ENCODE measurements around the gene FAM114A1.

FAM114A1 gene

GRCh38 chr4:38917481-38918025, 49.9 kb downstream of the FAM114A1 start:
- DNase-seq (ENCODE audit: extremely low read depth, low read depth), result no peak
- TF ChIP-seq CTCF (IDR thresholded peaks at IDR 0.05; ENCODE audit: low read depth, low read length), result no peak

GRCh38 chr4:38919494-38919893, 51.9 kb downstream of the FAM114A1 start:
- no peak for TF ChIP-seq CTCF (IDR thresholded peaks at IDR 0.05; ENCODE audit: low read depth, low read length)
- no peak for DNase-seq (ENCODE audit: extremely low read depth, low read depth)

GRCh38 chr4:38920186-38920585, 52.6 kb downstream of the FAM114A1 start:
- no peak for DNase-seq (ENCODE audit: extremely low read depth, low read depth)
- no peak for TF ChIP-seq CTCF (IDR thresholded peaks at IDR 0.05; ENCODE audit: low read depth, low read length)

- DNase-seq (ENCODE audit: extremely low read depth, low read depth), result no peak
- no peak for TF ChIP-seq CTCF (IDR thresholded peaks at IDR 0.05; ENCODE audit: low read depth, low read length)
These were observed 53.1 kb downstream of the FAM114A1 start for GRCh38 chr4:38920677-38921076.

DNA sequence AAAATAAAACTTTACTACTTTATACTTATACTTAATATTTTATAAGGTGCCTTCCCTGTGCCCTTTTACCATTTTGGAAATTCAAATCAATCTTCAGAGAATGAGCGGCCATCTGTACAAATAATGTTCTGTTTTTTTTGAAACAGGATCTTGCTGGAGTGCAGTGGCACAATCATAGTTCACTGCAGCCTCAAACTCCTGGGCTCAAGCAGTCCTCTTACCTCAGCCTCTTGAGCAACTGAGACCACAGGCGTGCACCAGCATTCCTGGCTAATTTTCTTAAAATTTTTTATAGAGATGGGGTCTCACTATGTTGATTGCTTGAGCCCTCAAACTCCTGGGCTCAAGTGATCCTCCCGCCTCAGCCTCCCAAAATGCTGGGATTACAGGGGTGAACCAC, 53.5 kb downstream of the FAM114A1 start:
- no peak for DNase-seq (ENCODE audit: extremely low read depth, low read depth)
- no peak for TF ChIP-seq CTCF (IDR thresholded peaks at IDR 0.05; ENCODE audit: low read depth, low read length)

DNA sequence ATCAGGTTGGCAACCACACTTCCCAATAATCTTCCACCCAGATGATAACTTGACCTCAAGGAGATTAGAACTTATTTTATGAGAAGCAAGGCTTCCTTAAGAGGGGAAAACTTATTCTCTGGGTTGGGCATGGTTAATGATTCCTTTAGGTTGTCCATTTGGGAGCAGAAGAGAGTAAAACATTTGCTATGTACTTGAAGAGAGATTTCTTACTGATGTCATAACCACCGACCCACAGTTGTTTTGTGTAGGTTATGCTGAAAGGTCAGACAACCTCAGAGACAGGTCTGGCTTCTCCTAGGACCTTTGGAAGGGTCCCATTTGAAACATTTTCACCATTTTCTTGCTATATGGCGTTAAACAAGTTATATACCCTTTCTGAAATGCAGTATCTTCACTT, 56.1 kb downstream of the FAM114A1 start:
- no peak for TF ChIP-seq CTCF (IDR thresholded peaks at IDR 0.05; ENCODE audit: low read depth, low read length)
- no peak for DNase-seq (ENCODE audit: extremely low read depth, low read depth)

DNA sequence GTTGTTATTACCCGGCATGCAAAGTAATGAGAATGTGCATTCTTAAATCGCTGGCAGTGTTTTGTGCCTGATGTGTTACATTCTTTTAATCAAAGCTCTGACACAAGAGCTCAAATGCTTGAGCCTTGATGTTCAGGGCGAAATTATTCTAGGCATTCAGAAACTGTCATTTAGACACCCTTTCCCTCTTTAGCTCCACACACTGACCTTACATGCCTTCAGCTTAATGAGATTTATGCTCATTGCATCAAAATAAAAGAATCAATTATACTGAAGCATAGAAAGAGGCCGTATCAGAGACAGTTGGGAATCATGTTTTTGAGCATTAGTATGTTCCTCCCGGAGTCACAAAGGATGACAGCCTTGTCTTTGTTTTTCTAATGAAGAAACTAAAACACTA, 56.7 kb downstream of the FAM114A1 start:
- TF ChIP-seq CTCF (IDR thresholded peaks at IDR 0.05; ENCODE audit: low read depth, low read length), result no peak
- DNase-seq (ENCODE audit: extremely low read depth, low read depth), result no peak

Data from AG09319 (cell line).